B cell (primary cell): ENCODE results near the gene CCDC80. TPM values are rescaled to one million over a fixed set of nuclear protein-coding genes. Genes with fewer than 3 reads are reported as not detected.

Experiments
- ATAC-seq: fragments of 200-7000 bp; cut with Tn5 transposase; one replicate; pipeline ENCODE4 v1.10.0; 2021; ENCODE audit warnings: low read depth, mild to moderate bottlenecking, moderate number of reproducible peaks, moderate library complexity
- CTCF ChIA-PET: fragments of 350-600 bp; sonication (Branson Sonifier 250); formaldehyde crosslinking; loops from one replicate; lab custom pipeline; 2021; ENCODE audit warnings: antibody characterized with exemption, inconsistent platforms; lab: Charles Lee
- POLR2A ChIA-PET: fragments of 350-600 bp; sonication (Branson Sonifier 250); formaldehyde crosslinking; loops from one replicate; lab custom pipeline; 2021; ENCODE audit warnings: antibody characterized with exemption; lab: Charles Lee
- DNase-seq: peaks from one replicate; pipeline ENCODE4 v3.0.0; 2013
- H2AFZ ChIP-seq: 2 replicates; pipeline ENCODE4 v1.6.1; 2012; ENCODE audit warnings: mild to moderate bottlenecking, low read depth, low read length; ENCODE audit not compliant: insufficient read depth, poor library complexity, severe bottlenecking
- H3K27ac ChIP-seq, 2 donors: 1 replicate in 1 of 2; 2 replicates in 1 of 2; pipeline ENCODE4 v1.5.1; 2012 to 2013; ENCODE audit warnings: low read length in 2 of 2, mild to moderate bottlenecking in 2 of 2, moderate library complexity in 1 of 2
- H3K27me3 ChIP-seq, 4 experiments: fragments of 200-600 bp in 1 of 4; sonication (generic) in 1 of 4; replicated peaks in 1 of 4; 1 replicate in 2 of 4; 2 replicates in 2 of 4; pipeline versions ENCODE4 v1.6.1 to v1.7.0; 2013 to 2016; ENCODE audit warnings: low read length in 3 of 4, mild to moderate bottlenecking in 2 of 4, mixed read lengths in 1 of 4, moderate library complexity in 1 of 4; ENCODE audit not compliant: insufficient read depth in 4 of 4, control insufficient read depth in 3 of 4; ENCODE audit errors: control extremely low read depth in 1 of 4
- H3K36me3 ChIP-seq, 2 experiments: replicated peaks in 1 of 2; 1 replicate in 1 of 2; 2 replicates in 1 of 2; pipeline versions ENCODE4 v1.6.1 to v1.7.1; 2013; ENCODE audit warnings: low read length in 1 of 2; ENCODE audit not compliant: insufficient read depth in 2 of 2, control insufficient read depth in 1 of 2; ENCODE audit errors: control extremely low read depth in 1 of 2, extremely low read depth in 1 of 2
- H3K4me1 ChIP-seq, 2 donors: fragments of 200-600 bp in 1 of 2; sonication (generic) in 1 of 2; 1 replicate in 1 of 2; 2 replicates in 1 of 2; pipeline versions ENCODE4 v1.5.1 to v1.6.1; 2013 to 2017; ENCODE audit warnings: low read length in 2 of 2; ENCODE audit not compliant: control insufficient read depth in 2 of 2, insufficient read depth in 2 of 2
- H3K4me2 ChIP-seq: replicated peaks from 2 replicates; pipeline ENCODE3; 2012; ENCODE audit warnings: mild to moderate bottlenecking, low read depth, low read length; ENCODE audit not compliant: poor library complexity, severe bottlenecking
- H3K4me3 ChIP-seq, 5 experiments: fragments of 200-600 bp in 1 of 5; sonication (generic) in 1 of 5; 1 replicate in 3 of 5; 2 replicates in 2 of 5; pipeline versions ENCODE4 v1.5.1 to v1.7.0; 2011 to 2016; ENCODE audit warnings: low read length in 4 of 5, mild to moderate bottlenecking in 4 of 5, low read depth in 2 of 5, control low read depth in 1 of 5, moderate library complexity in 1 of 5; ENCODE audit not compliant: insufficient read depth in 1 of 5; ENCODE audit errors: control extremely low read depth in 1 of 5, extremely low read depth in 1 of 5
- H3K79me2 ChIP-seq: fragments of 200-600 bp; sonication (generic); one replicate; pipeline ENCODE4 v1.6.0; 2016; ENCODE audit warnings: low read length; ENCODE audit not compliant: control insufficient read depth, insufficient read depth
- H3K9ac ChIP-seq: fragments of 200-600 bp; sonication (generic); 2 replicates; pipeline ENCODE4 v1.6.1; 2017; ENCODE audit warnings: mild to moderate bottlenecking, low read length, moderate library complexity
- H3K9me3 ChIP-seq, 3 donors: one replicate each; pipeline versions ENCODE4 v1.6.1 to v1.7.1; 2013; ENCODE audit warnings: low read length in 2 of 3; ENCODE audit not compliant: control insufficient read depth in 2 of 3, insufficient read depth in 1 of 3; ENCODE audit errors: control extremely low read depth in 1 of 3
- H4K20me1 ChIP-seq: 2 replicates; pipeline ENCODE4 v1.6.0; 2012; ENCODE audit warnings: mild to moderate bottlenecking, low read length; ENCODE audit not compliant: insufficient read depth, control insufficient read depth, poor library complexity, severe bottlenecking
- H3K27ac Mint-ChIP-seq: one replicate; pipeline ENCODE4 v1.8.0; 2021; ENCODE audit warnings: mixed read lengths
- H3K27me3 Mint-ChIP-seq: one replicate; pipeline ENCODE4 v1.8.0; 2021; ENCODE audit warnings: mixed read lengths
- H3K4me1 Mint-ChIP-seq: one replicate; pipeline ENCODE4 v1.8.0; 2021; ENCODE audit warnings: mixed read lengths
- H3K4me3 Mint-ChIP-seq: one replicate; pipeline ENCODE4 v1.8.0; 2021; ENCODE audit warnings: mixed read lengths
- H3K9me3 Mint-ChIP-seq: one replicate; pipeline ENCODE4 v1.8.0; 2022; ENCODE audit warnings: mixed read lengths; ENCODE audit not compliant: insufficient read depth
- CTCF ChIP-seq: fragments of 200-600 bp; IDR thresholded peaks from one replicate; pipeline ENCODE4 v1.8.0; 2022; ENCODE audit warnings: antibody characterized with exemption, mild to moderate bottlenecking
- EZH2 ChIP-seq: IDR thresholded peaks from 2 replicates; pipeline ENCODE4 v1.6.1; 2012; ENCODE audit warnings: borderline replicate concordance, low read depth, mild to moderate bottlenecking, moderate library complexity, low read length; ENCODE audit not compliant: insufficient read depth, poor library complexity, severe bottlenecking
- WGBS: methylation state at CpG from one replicate; pipeline ENCODE4 v1.1.5; 2013; ENCODE audit warnings: missing lambda C conversion rate; ENCODE audit not compliant: insufficient coverage; 5-methylcytosine and 5-hydroxymethylcytosine counted together
- intact Hi-C: fragments of 100-400 bp; cut with micrococcal nuclease; formaldehyde crosslinking; loops from one replicate; pipeline ENCODE4 v1.10.0; 2022
- polyA plus RNA-seq: library from polyadenylated mRNA; depleted of rRNA; stranded (reverse); fragments of >200 nt; gene quantifications from 2 replicates; pipeline ENCODE4 v1.2.3, GENCODE V29; 2012
- total RNA-seq, 2 donors: library from RNA; stranded (reverse); fragments of 120-200 nt in 1 of 2; gene quantifications; 1 replicate in 1 of 2; 2 replicates in 1 of 2; pipeline versions ENCODE4 v1.2.3 to v1.2.4, GENCODE V29; 2013 to 2022

CCDC80 gene
- total and polyA plus RNA-seq, 2 donors (not counting 1 experiment from before 2014, with no cell fraction given), result under 0.01 TPM; not detected in 1

DNA sequence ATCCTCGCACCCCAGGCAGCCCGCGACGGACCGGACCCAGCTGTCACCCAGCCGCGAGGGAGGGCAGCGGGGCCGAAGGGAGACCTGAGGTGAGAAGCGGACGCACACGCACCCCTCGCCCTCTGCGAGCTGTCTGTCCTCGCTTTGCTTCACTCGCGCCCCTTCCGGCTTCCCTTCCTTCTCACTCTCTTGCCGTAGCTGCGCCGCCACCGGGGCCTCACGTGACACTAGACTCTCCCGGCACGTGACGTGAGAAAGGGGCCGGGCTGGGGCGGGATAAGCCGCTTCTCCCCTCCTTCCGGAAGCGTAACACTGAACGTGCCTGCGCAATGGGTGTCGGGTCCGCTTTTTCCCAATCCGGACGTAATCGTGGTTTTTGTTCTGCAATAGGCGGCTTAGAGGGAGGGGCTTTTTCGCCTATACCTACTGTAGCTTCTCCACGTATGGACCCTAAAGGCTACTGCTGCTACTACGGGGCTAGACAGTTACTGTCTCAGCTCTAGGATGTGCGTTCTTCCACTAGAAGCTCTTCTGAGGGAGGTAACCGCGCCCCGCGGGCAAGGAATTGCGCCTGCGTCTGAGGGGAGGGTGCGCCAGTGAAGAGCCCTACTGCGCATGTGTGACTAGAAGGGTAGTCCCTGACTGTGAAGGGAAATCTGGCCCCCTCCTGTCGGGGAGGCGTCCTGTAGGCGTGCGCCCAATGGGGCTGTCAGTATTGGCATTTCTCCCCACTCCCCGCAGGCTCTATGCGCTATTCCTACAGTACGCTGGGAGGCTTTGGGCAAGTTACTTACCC, 79.0 kb downstream of the CCDC80 start, which contains the start of the genes ATG3 and SLC35A5:
TSS of gene ATG3 (minus strand) at position 229 of the 796 bp plus-strand sequence. CDS start 434 bp downstream, outside the sequence.
TSS of gene SLC35A5 (plus strand) at position 312 of the 796 bp plus-strand sequence. CDS start 1,359 bp downstream, outside the sequence.
- Histone ChIP-seq H3K4me1 (peaks cover 23 to 34% of the 10 kb centered on the region in 2 donors), H3K4me3 (peak within 1 kb of the TSS; percentile 75 to 99 (median 94)), H3K36me3 (peaks cover 10 to 19% of the 10 kb centered on the region in 2 experiments), H3K4me2 (peak within 1 kb of the TSS; percentile 87), H3K9ac (peak within 1 kb of the TSS; percentile 91), H3K27ac (peak within 1 kb of the TSS; percentile 93 to 96), H4K20me1 (peaks cover 13% of the 10 kb centered on the region), H3K27me3 (no peaks in the 10 kb centered on the region), H3K79me2 (peaks cover 76% of the 10 kb centered on the region), H2AFZ (peak within 1 kb of the TSS; percentile 89), H3K9me3 (no peaks in the 10 kb centered on the region)
- under 1% methylated on average over 46 of the region's 58 CpGs for WGBS
- H3K9me3 Mint-ChIP-seq, result no peaks in the 10 kb centered on the region
- H3K4me1 Mint-ChIP-seq, result peaks cover 50% of the 10 kb centered on the region
- peak within 1 kb of the TSS; percentile 99 for H3K4me3 Mint-ChIP-seq
- DNase-seq, result peak; percentile 99
- TF ChIP-seq CTCF (no peak), EZH2 (no peak)
- ATAC-seq, result peak; percentile 79
- H3K27me3 Mint-ChIP-seq, result no peaks in the 10 kb centered on the region
- ChIA-PET CTCF (interaction anchor here (0.6 to 2.4 kb wide), 8 partner anchors 12 to 572 kb away, joined by 3 to 11 read pairs (median 3); partner anchors contain the start of genes CD200R1, GTPBP8 and SLC9C1), POLR2A (interaction anchor here (0.9 to 2.0 kb wide), 5 partner anchors 16 to 1495 kb away, joined by 3 to 18 read pairs (median 4); partner anchors contain the start of genes ATP6V1A, BTLA, CCDC191 and QTRT2)
- H3K27ac Mint-ChIP-seq, result peak within 1 kb of the TSS; percentile 100
- intact Hi-C loops, result loop anchor here (1.0 to 10.0 kb wide), 8 partner anchors 17 to 1890 kb away; partner anchors contain the start of genes ATP6V1A, BTLA, NAA50 and SIDT1
